GM18873 (cell line): ENCODE measurements around the gene DNAJC13.
"Not testable (repeated sequence)": the region's sequence is repeated elsewhere in the genome, so short reads cannot be mapped to it uniquely, and the experiment has no call there.

ENCODE experiments used
- ATAC-seq: cut with Tn5 transposase; IDR thresholded peaks from one replicate; pipeline ENCODE4 v1.9.1; 2021; ENCODE audit warnings: mild to moderate bottlenecking, moderate library complexity, moderate number of reproducible peaks; ENCODE audit not compliant: unreplicated experiment, low FRiP score

Gene DNAJC13, protein sequence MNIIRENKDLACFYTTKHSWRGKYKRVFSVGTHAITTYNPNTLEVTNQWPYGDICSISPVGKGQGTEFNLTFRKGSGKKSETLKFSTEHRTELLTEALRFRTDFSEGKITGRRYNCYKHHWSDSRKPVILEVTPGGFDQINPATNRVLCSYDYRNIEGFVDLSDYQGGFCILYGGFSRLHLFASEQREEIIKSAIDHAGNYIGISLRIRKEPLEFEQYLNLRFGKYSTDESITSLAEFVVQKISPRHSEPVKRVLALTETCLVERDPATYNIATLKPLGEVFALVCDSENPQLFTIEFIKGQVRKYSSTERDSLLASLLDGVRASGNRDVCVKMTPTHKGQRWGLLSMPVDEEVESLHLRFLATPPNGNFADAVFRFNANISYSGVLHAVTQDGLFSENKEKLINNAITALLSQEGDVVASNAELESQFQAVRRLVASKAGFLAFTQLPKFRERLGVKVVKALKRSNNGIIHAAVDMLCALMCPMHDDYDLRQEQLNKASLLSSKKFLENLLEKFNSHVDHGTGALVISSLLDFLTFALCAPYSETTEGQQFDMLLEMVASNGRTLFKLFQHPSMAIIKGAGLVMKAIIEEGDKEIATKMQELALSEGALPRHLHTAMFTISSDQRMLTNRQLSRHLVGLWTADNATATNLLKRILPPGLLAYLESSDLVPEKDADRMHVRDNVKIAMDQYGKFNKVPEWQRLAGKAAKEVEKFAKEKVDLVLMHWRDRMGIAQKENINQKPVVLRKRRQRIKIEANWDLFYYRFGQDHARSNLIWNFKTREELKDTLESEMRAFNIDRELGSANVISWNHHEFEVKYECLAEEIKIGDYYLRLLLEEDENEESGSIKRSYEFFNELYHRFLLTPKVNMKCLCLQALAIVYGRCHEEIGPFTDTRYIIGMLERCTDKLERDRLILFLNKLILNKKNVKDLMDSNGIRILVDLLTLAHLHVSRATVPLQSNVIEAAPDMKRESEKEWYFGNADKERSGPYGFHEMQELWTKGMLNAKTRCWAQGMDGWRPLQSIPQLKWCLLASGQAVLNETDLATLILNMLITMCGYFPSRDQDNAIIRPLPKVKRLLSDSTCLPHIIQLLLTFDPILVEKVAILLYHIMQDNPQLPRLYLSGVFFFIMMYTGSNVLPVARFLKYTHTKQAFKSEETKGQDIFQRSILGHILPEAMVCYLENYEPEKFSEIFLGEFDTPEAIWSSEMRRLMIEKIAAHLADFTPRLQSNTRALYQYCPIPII (N-terminal part only)

DNA sequence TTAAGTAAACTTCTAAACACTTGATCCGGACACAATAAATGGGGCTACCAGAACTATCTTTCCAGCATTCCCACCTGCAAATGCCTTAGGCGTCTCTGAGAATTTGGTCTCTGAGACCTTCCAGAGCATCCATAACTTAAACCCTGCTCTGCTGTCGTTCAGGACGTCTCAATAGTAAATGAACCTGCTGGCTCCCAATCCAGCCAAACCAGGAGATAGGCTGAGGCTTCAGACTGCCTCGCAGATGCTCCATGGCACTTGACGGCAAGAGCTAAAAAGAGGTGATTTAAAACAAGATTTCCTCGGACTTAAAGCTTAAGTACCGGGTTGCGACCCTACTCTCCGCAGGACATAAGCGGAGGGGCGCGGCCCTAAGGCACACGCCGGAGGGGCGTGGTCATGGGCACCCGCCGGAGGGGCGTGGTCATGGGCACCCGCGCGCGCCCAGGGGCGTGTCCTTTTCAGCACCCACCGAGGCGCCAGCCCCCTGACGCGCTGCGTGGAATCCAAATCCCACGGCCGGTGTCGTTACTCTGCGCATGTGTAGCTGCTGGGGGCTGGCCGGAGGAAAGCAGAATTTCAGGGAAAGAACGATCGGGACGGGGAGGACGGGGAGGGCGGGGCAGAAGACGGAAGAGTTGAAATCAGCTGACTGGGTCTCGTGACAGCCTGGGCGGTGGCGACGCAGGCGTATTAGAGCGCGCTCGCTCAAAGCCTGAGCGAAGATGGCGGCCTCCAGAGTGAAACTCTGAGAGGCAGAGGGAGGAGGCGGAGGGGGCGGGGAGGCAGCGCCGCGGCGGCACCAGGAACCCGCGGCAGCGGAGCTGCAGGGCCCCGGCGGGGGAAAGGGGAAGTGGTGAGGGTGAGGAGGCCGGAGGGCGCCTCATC, at the start of gene DNAJC13:
Gene DNAJC13 (plus strand): TSS at position 696 of the 888 bp plus-strand sequence. CDS start 17,049 bp downstream, outside the sequence.
- peak; percentile 85 for ATAC-seq

DNA sequence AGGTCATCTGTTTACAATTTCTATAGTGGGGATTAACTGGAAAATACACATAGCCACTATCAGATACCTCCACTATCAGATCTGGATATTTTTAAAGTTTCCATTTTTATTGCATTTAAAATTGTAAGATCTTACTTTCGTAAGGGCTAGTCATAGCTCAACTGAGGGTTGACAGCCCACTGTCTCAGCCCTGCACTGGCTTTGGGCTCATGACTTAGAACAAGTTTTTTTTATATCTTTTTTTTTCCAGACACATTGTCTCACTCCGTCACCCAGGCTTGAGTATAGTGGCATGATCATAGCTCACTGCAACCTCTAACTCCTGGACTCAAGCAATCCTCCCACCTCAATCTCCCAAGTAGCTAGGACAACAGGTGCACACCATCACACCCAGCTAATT, 48.8 kb upstream of the DNAJC13 start:
- ATAC-seq = no peak

- ATAC-seq = no peak
Observed at GRCh38 chr3:132368962-132369361, 48.3 kb upstream of the DNAJC13 start.

DNA sequence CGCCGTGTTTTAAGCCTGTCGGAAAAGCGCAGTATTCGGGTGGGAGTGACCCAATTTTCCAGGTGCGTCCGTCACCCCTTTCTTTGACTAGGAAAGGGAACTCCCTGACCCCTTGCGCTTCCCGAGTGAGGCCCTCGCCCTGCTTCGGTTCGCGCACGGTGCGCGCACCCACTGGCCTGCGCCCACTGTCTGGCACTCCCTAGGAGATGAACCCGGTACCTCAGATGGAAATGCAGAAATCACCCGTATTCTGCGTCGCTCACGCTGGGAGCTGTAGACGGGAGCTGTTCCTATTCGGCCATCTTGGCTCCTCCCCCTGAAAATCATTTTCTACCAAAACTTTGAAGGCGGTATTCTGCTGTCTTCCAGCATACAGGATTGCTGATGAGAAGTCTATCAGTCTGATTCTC, 40.4 kb upstream of the DNAJC13 start:
- ATAC-seq = not testable (repeated sequence)

DNA sequence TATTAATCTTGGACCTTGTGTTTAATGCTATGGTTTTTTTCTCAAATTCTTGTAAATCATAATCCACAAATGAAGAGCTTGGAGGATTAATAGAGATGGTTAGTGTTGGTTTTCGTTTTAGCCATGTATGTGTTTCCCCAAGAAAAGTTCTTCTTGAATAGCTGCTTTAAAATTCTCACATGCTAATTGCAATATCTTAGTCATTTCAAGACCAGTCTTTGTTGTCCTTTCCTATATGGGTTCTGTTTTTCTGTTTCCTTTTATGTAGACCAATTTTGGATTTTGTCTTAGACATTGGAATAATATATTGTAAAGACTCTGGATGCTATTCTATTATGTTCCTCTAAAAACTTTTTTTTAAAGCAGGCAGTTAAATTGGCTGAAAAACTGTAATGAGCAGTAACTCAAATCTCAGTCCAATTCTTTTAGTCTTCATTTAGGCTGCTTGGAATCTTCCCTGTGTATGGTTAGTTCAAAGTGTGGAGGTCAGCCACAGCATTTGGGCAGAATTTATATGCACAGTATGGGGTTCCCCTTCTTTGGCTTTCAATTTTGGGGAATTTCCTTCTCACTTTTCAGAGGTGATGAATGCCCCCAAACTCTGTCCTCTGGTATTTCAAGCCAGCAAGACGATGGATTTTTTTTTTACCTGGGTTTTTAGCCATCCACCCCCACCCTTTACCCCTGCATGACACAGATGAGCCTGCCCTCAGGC, 39.1 kb upstream of the DNAJC13 start:
- ATAC-seq = no peak

DNA sequence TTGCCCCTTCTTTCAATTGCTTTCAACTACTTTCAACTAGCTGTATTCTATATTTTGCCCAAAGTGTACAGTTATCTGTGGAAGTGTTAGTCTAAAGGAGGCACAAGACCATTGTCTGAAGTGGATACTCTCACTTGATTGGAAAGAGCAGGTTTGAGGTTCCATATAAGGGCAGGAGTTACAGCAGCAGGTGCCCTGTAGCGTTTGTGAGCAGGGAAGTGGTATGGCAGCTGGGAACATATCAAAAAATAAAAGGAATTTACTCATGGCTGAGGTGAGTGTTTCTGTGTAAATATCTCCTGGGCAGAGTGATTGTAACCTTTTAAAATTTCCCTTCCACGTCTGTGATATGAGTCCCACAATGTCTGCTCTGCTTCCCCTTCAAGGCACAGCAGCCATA, 38.5 kb upstream of the DNAJC13 start:
- no peak for ATAC-seq

DNA sequence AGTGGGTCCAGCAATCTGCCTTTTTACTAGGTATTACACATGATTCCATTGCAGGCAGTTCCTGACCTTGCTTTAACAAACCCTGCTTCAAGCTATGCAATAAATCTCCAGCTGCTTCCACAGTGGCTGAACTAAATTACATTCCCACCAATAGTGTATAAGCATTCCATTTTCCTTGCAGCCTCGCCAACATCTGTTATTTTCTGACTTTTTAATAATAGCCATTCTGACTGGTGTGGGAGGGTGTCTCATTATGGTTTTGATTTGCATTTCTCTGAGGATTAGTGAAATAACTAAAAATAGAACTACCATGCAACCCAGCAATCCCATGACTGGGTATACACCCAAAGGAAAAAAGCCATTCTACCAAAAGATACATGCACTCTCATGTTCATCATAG, 36.4 kb upstream of the DNAJC13 start:
- no peak for ATAC-seq

DNA sequence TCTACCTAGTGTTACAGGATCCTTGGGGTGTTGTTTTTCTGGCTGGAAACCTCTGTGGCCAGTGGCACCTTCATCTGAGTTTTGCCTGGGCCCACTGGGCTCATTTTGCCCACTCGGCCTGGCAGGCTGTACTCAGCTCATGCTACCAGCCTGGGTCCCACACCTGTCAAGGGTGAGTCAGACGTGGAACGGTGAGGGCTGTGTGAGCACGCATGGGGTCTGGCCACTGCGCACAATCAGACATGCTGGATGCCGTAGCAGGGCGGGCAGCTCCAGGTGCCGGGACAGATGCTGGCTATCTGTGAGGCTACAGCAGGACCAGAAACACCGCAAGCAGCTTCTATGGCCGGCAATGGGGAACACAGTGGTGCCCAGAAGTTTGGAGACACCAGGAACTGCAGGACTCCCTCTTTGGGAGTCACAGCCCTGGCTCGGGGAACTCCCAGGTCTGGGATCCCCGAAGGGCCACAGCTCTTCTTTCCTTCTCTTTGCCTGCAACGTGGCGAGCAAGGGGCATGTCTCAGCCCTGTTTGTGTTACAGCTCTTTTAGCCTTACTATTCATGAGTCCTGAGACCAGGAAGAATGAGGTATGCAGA, 35.9 kb upstream of the DNAJC13 start:
- ATAC-seq = no peak

GRCh38 chr3:132382267-132382666, 35.0 kb upstream of the DNAJC13 start:
- ATAC-seq = no peak

DNA sequence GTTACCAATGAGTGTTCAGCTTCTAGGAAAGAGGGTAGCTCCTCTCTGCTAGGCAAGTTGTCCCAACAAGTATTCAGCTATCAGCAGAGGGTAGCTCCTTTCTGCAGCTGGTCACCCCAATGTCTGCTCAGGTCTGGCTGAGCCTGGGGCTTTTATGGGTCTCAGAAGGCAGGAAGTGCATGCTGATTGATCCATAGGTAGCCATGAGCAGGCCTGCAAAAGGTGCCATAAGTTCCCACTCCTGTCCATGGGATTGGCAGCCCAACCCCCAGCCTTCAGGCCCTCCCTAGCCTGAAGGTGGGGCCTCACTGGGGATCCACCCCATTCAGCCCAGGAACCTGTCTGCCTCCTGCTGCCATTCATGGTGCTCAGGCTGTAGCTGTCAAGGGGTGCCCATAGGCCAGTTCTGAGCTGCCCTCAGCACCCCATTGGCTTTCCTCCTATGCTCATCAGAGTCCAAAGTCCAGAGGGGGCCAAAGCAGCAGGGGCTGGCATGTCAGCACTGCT, 34.6 kb upstream of the DNAJC13 start:
- ATAC-seq = no peak

- no peak for ATAC-seq
Observed at GRCh38 chr3:132386259-132386658, 31.0 kb upstream of the DNAJC13 start.

DNA sequence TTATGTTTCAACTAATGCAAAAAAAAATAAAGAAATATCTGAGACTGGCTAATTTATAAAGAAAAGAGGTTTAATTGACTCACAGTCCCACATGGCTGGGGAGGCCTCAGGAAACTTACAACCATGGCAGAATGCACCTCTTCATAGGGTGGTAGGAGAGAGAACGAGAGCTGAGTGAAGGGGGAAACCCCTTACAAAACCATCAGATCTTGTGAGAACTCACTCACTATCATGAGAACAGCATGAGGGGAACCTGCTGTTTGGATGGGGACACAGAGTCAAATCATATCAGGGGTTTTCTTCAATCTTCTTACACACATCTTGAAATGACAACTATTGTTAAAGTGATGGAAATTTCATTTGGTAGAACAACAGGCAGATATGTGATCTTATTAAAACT, 24.6 kb upstream of the DNAJC13 start:
- ATAC-seq = not testable (repeated sequence)

DNA sequence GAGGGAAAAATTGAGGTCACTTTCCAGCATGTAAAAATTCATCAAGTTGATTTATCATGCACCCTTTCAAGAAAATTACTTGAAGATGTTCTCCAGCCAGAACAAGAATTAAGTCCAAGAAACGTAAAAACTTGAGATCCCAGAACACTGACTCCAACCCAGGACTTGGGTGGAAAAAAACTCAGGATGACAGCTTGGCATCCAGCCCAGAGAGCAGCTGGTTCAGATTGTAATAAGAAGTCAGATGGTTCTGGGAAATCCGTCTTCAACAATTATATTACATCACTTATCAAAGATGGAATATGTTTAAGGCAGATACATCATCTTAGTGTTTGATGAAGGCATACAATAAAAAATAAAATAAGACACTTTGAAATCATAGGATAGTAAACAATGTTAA, 23.0 kb upstream of the DNAJC13 start:
- no peak for ATAC-seq

DNA sequence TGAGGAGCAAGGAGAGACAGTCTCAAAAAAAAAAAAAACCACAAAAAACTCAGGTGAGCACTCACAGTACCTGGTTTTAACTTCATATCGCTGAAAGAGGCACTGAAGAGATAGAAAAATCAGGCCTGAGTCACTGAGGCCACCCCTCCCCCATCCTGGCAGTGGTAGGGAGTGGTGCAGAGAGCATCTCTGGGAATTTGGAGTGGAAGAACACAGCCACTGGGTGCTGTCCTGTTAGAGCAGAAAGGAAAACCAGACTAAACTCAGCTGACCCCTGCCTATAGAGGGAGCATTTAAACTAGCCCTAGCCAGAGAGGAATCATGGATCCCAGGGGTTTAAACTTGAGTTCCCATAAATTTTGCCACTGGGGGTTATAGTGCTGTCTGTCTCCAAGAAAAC, 22.2 kb upstream of the DNAJC13 start:
- no peak for ATAC-seq

DNA sequence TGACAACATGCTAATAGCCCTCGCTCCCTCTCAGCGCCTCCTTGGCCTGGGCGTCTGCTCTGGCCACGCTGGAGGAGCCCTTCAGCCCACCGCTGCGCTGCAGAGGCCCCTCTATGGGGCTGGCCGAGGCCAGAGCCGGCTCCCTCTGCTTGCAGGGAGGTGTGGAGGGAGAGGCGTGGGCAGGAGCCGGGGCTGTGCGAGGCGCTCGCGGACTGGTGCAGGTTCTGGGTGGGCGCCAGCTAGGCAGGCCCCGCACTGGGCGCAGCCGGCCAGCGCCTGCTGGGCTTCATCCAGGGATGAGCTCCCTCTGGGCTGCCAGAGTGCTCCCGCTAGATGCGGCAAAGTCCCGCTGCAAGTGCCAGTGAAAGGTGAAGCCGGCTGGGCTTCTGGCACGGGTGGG, 21.0 kb upstream of the DNAJC13 start:
- ATAC-seq = no peak

DNA sequence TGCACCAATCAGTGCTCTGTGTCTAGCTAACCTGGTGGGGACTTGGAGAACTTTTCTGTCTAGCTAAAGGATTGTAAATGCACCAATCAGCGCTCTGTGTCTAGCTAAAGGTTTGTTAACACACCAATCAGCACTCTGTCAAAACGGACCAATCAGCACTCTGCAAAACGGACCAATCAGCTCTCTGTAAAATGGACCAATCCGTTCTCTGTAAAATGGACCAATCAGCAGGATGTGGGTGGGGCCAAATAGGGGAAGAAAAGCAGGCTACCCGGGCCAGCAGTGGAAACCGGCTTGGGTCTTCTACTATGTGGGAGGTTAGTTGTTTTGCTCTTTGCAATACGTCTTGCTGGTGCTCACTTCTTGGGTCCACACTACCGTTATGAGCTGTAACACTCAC, 20.5 kb upstream of the DNAJC13 start:
- not testable (repeated sequence) for ATAC-seq

GRCh38 chr3:132399054-132399929, 18.0 kb upstream of the DNAJC13 start:
- no peak for ATAC-seq

- no peak for ATAC-seq
Observed at GRCh38 chr3:132401255-132401654, 16.0 kb upstream of the DNAJC13 start.
